ENCODE data around the gene C1QL4. TPM values are rescaled to one million over a fixed set of nuclear protein-coding genes. Genes with fewer than 3 reads are reported as not detected.

The C1QL4 gene
- total RNA-seq, 1 experiment from 2014 or later, result not detected

- no peak overlapping the region for H3K4me3 Mint-ChIP-seq (ENCODE audit: unreplicated experiment)
- no peaks in the 10 kb centered on the region for H3K9me3 Mint-ChIP-seq (ENCODE audit: unreplicated experiment)
- no peak for TF ChIP-seq CTCF (IDR thresholded peaks at IDR 0.05; ENCODE audit: unreplicated experiment)
- BruUV-seq (replicated peaks), result no TSS peak
- DNase-seq (ENCODE audit: unreplicated experiment), result no peak
- H3K4me1 Mint-ChIP-seq (ENCODE audit: insufficient read depth, unreplicated experiment), result peaks cover 6% of the 10 kb centered on the region
- ChIA-PET CTCF (interaction anchor here (0.7 to 16.4 kb wide), 5 partner anchors 37 to 573 kb away, joined by 3 to 251 read pairs (median 6); partner anchors contain the start of genes C1QL4 and DNAJC22), POLR2A (no interaction called here)
- H3K36me3 Mint-ChIP-seq (ENCODE audit: insufficient read depth, unreplicated experiment), result no peaks in the 10 kb centered on the region
- peaks cover 11% of the 10 kb centered on the region for H3K27me3 Mint-ChIP-seq (ENCODE audit: insufficient read depth, unreplicated experiment)
- intact Hi-C loops (cut with micrococcal nuclease), result no loop called here
- no peak overlapping the region for H3K27ac Mint-ChIP-seq (ENCODE audit: low read depth, unreplicated experiment)
Observed at GRCh38 chr12:49294804-49295081, 42.2 kb downstream of the C1QL4 start.

- no TSS peak for BruUV-seq (replicated peaks)
- Mint-ChIP-seq H3K4me3 (ENCODE audit: unreplicated experiment) (no peak overlapping the region), H3K36me3 (ENCODE audit: insufficient read depth, unreplicated experiment) (no peaks in the 10 kb centered on the region), H3K27ac (ENCODE audit: low read depth, unreplicated experiment) (no peak overlapping the region), H3K27me3 (ENCODE audit: insufficient read depth, unreplicated experiment) (peaks cover 10% of the 10 kb centered on the region), H3K9me3 (ENCODE audit: unreplicated experiment) (no peaks in the 10 kb centered on the region), H3K4me1 (ENCODE audit: insufficient read depth, unreplicated experiment) (peaks cover 6% of the 10 kb centered on the region)
- CTCF ChIA-PET, result interaction anchor here (0.6 to 16.4 kb wide), 5 partner anchors 38 to 220 kb away, joined by 3 to 251 read pairs (median 11); partner anchors contain the start of gene DNAJC22
- DNase-seq (ENCODE audit: unreplicated experiment), result no peak
- intact Hi-C loops (cut with micrococcal nuclease), result no loop called here
- POLR2A ChIA-PET, result no interaction called here
- no peak for TF ChIP-seq CTCF (IDR thresholded peaks at IDR 0.05; ENCODE audit: unreplicated experiment)
Observed at GRCh38 chr12:49294086-49294803, 42.7 kb downstream of the C1QL4 start.

- ChIA-PET POLR2A (interaction anchor here (0.6 kb wide), 2 partner anchors 13 to 251 kb away, joined by 3 to 4 read pairs; no protein-coding TSS in a partner anchor), CTCF (interaction anchor here (0.6 to 16.4 kb wide), 5 partner anchors 44 to 231 kb away, joined by 3 to 251 read pairs (median 8); partner anchors contain the start of gene DNAJC22)
- H3K27ac Mint-ChIP-seq (ENCODE audit: low read depth, unreplicated experiment), result no peak overlapping the region
- intact Hi-C loops (cut with micrococcal nuclease), result no loop called here
- BruUV-seq (replicated peaks), result no TSS peak
- H3K27me3 Mint-ChIP-seq (ENCODE audit: insufficient read depth, unreplicated experiment), result peaks cover under 1% of the 10 kb centered on the region
- H3K4me1 Mint-ChIP-seq (ENCODE audit: insufficient read depth, unreplicated experiment), result peaks cover 6% of the 10 kb centered on the region
- DNase-seq (ENCODE audit: unreplicated experiment), result no peak
- H3K4me3 Mint-ChIP-seq (ENCODE audit: unreplicated experiment), result no peak overlapping the region
- no peaks in the 10 kb centered on the region for H3K36me3 Mint-ChIP-seq (ENCODE audit: insufficient read depth, unreplicated experiment)
- no peak for TF ChIP-seq CTCF (IDR thresholded peaks at IDR 0.05; ENCODE audit: unreplicated experiment)
- no peaks in the 10 kb centered on the region for H3K9me3 Mint-ChIP-seq (ENCODE audit: unreplicated experiment)
Observed at GRCh38 chr12:49293056-49293956, 43.7 kb downstream of the C1QL4 start.

GRCh38 chr12:49292729-49293055, 44.3 kb downstream of the C1QL4 start:
- ChIA-PET POLR2A (interaction anchor here (0.6 kb wide), 3 partner anchors 12 to 606 kb away, joined by 3 to 4 read pairs (median 4); no protein-coding TSS in a partner anchor), CTCF (interaction anchor here (0.5 to 16.4 kb wide), 5 partner anchors 45 to 231 kb away, joined by 3 to 251 read pairs (median 8); partner anchors contain the start of gene DNAJC22)
- Mint-ChIP-seq H3K4me3 (ENCODE audit: unreplicated experiment) (no peak overlapping the region), H3K4me1 (ENCODE audit: insufficient read depth, unreplicated experiment) (peaks cover 6% of the 10 kb centered on the region), H3K9me3 (ENCODE audit: unreplicated experiment) (no peaks in the 10 kb centered on the region), H3K27ac (ENCODE audit: low read depth, unreplicated experiment) (no peak overlapping the region), H3K27me3 (ENCODE audit: insufficient read depth, unreplicated experiment) (no peaks in the 10 kb centered on the region), H3K36me3 (ENCODE audit: insufficient read depth, unreplicated experiment) (no peaks in the 10 kb centered on the region)
- no peak for DNase-seq (ENCODE audit: unreplicated experiment)
- no peak for TF ChIP-seq CTCF (IDR thresholded peaks at IDR 0.05; ENCODE audit: unreplicated experiment)
- intact Hi-C loops (cut with micrococcal nuclease), result no loop called here
- no TSS peak for BruUV-seq (replicated peaks)

All from MCF 10A (cell line).